ENCODE measurements around the gene MAOA.

The MAOA gene

GRCh38 chrX:43758044-43758443 is 101.9 kb downstream of the MAOA start:
- DNase-seq (ENCODE audit: low read depth in 2 of 2), result no peak

GRCh38 chrX:43785930-43786591 is 130.0 kb downstream of the MAOA start:
- no peak for DNase-seq (ENCODE audit: low read depth in 2 of 2)

Data from activated CD8-positive, alpha-beta memory T cell treated with anti-CD3 and anti-CD28 coated beads for 4 hours (primary cell).